H1 (cell line): ENCODE data around the gene DDC. TPM values are rescaled to one million over a fixed set of nuclear protein-coding genes. Genes with fewer than 3 reads are reported as not detected.

Experiments
- BCL11A ChIP-seq, 2 experiments: IDR thresholded peaks; one replicate each; pipeline ENCODE4 v1.6.1; 2011; ENCODE audit warnings: low read depth in 2 of 2, low read length in 2 of 2, mild to moderate bottlenecking in 2 of 2
- CBX5 ChIP-seq: fragments of 300-800, 300-1000 bp; sonication (generic); IDR thresholded peaks from 2 replicates; pipeline ENCODE4 v1.7.1; 2016; ENCODE audit warnings: antibody characterized with exemption, low read length, low read depth
- CEBPB ChIP-seq: IDR thresholded peaks from 2 replicates; pipeline ENCODE4 v1.6.1; 2012; ENCODE audit warnings: low read depth, low read length
- RAD21 ChIP-seq, 2 experiments: IDR thresholded peaks in 1 of 2; conservative IDR thresholded peaks in 1 of 2; 2 replicates each; pipeline ENCODE4 v1.6.1; 2011; ENCODE audit warnings: low read depth in 2 of 2, low read length in 2 of 2, improper control_type of control experiment in 1 of 2, inconsistent platforms in 1 of 2, mild to moderate bottlenecking in 1 of 2, moderate library complexity in 1 of 2
- TAF1 ChIP-seq: IDR thresholded peaks from 2 replicates; pipeline ENCODE4 v1.6.1; 2011; ENCODE audit warnings: mild to moderate bottlenecking, low read depth, low read length
- YY1 ChIP-seq: IDR thresholded peaks from 2 replicates; pipeline ENCODE4 v1.6.1; 2011; ENCODE audit warnings: low read depth, mild to moderate bottlenecking, low read length
- polyA plus RNA-seq, 7 experiments: library from polyadenylated mRNA; depleted of rRNA in 3 of 7; stranded (reverse) in 5 of 7; unstranded in 2 of 7; fragments of >200 nt in 5 of 7; fragments of 200-250 nt in 2 of 7; gene quantifications; 1 replicate in 5 of 7; 2 replicates in 1 of 7; 4 replicates in 1 of 7; pipeline versions ENCODE4 v1.2.1 to v1.2.3, GENCODE V29; 2011 to 2013; ENCODE audit warnings: missing spikeins in 2 of 7, mixed read lengths in 2 of 7
- total RNA-seq: library from RNA; stranded (reverse); fragmentation: NEBNext Ultra II Directional; extraction: Animal tissue kit (Norgen Biotek cat#: 25700); gene quantifications from 2 replicates; pipeline ENCODE4 v1.2.1, GENCODE V29; 2021

DDC gene
- total and polyA plus RNA-seq, 2 of the 8 experiments (the other 6 are each of a cell fraction or from before 2014, with no cell fraction given) = 0.05 TPM; not detected in 1

DNA sequence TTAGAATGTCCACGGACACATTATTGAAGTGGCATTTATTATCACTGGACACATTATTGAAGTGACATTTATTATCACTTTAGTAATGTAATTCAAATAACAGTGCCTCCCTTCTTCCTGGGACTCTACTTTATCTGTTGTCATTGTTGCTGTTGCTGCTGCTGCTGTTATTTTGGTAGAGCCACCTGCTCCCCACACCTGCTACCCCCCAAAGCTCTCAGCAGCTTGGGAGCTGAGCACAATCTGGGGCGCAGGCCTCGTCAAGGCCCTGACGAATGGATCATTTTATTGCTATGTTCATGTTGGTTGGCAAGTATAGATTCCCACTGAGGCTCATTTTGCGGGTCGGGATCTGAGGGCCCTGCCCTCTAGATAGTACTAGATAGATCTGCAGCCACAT, 139.9 kb downstream of the DDC start (continued):
- TF ChIP-seq BCL11A (IDR thresholded peaks at IDR 0.05; ENCODE audit: low read depth in 2 of 2, low read length in 2 of 2) (no peak), CEBPB (no peak), YY1 (no peak), CBX5 (no peak), TAF1 (no peak), RAD21 (IDR thresholded peaks at IDR 0.05 in 1 of 2, conservative IDR thresholded peaks at IDR 0.05 in 1 of 2; ENCODE audit: low read depth in 2 of 2, low read length in 2 of 2) (no peak)
